ENCODE results near the gene OPRL1. TPM values are rescaled to one million over a fixed set of nuclear protein-coding genes. Genes with fewer than 3 reads are reported as not detected.
A peak's percentile ranks its signal among the peaks of the same experiment; 100 is the strongest.

The OPRL1 gene
- total and polyA plus RNA-seq, 2 of the 8 experiments (the other 6 are each of a cell fraction or from before 2014, with no cell fraction given), result 0.63 to 0.98 TPM

DNA sequence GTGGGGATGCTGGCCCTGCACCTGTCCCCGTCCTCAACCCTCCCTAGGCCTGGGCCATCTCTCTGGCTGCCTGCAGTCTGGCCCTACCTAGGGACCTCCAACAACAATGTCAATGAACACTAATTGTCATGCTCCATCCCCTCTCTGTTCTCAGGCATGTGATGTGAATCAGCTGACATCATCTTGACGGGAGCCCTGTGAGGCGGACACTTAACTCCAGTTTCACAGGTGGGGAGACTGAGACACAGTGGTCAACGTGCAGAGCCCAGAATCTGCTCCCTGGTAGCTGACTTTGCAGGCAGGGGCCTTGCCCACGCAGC is 17.6 kb upstream of the OPRL1 start:
- Histone ChIP-seq H3K4me1 (replicated peaks in 1 of 4; ENCODE audit: control insufficient read depth in 3 of 4, insufficient read depth in 4 of 4, low read length in 3 of 4) (peaks cover 3 to 17% (median 12%) of the 10 kb centered on the region in 4 experiments), H3K9ac (replicated peaks in 1 of 4; ENCODE audit: extremely low read depth in 1 of 4, low read depth in 3 of 4, low read length in 3 of 4) (0 out of 7 replicates have a peak overlapping the region, but pooled peaks of 2 of the 4 experiments have one; percentile 0 to 8), H2BK5ac (ENCODE audit: low read depth, low read length) (no peak overlapping the region), H3K23ac (ENCODE audit: insufficient read length) (no peak overlapping the region), H3K79me1 (ENCODE audit: low read depth, low read length) (no peaks in the 10 kb centered on the region), H3K4me2 (ENCODE audit: insufficient read depth in 1 of 2, low read depth in 2 of 2, low read length in 2 of 2) (peak overlapping the region; percentile 60 to 83), H3K56ac (replicated peaks; ENCODE audit: insufficient read length, low read depth, low read length) (no peak overlapping the region), H4K91ac (replicated peaks; ENCODE audit: insufficient read length, low read length) (peak overlapping the region; percentile 84), H3K9me3 (ENCODE audit: insufficient read depth in 2 of 2, low read depth in 1 of 2, low read length in 1 of 2) (no peaks in the 10 kb centered on the region), H4K5ac (ENCODE audit: insufficient read length, low read depth, low read length) (peak overlapping the region; percentile 91), H3K23me2 (ENCODE audit: low read depth, low read length) (peaks cover 2% of the 10 kb centered on the region; the same call in 1 of the 2 replicates), H2BK15ac (ENCODE audit: low read length) (no peak overlapping the region), H4K20me1 (replicated peaks in 1 of 2; ENCODE audit: control insufficient read depth in 1 of 2, insufficient read depth in 2 of 2, low read length in 2 of 2) (peaks cover 2 to 6% of the 10 kb centered on the region in 2 experiments), H3K4ac (replicated peaks; ENCODE audit: insufficient read length, low read depth, low read length) (no peak overlapping the region), H3K18ac (ENCODE audit: extremely low read depth, low read length) (no peak overlapping the region), H3K79me2 (ENCODE audit: control insufficient read depth in 1 of 2, insufficient read depth in 2 of 2, low read length in 2 of 2) (no peaks in the 10 kb centered on the region), H2BK12ac (ENCODE audit: low read depth, low read length) (no peak overlapping the region), H2AK5ac (ENCODE audit: low read depth, low read length) (no peak overlapping the region), H3K27ac (ENCODE audit: low read depth, low read length) (no peak overlapping the region), H3K4me3 (ENCODE audit: extremely low read depth in 1 of 4, insufficient read depth in 2 of 4, low read depth in 3 of 4, low read length in 4 of 4) (peak overlapping the region; percentile 66 to 81 (median 72); a peak in 7 of 8 replicates), H2AFZ (ENCODE audit: low read length) (no peak overlapping the region), H4K8ac (ENCODE audit: extremely low read depth, insufficient read depth, low read length) (peak overlapping the region; percentile 72), H3K36me3 (ENCODE audit: control insufficient read depth in 2 of 4, insufficient read depth in 4 of 4, low read length in 3 of 4) (no peaks in the 10 kb centered on the region), H3K14ac (ENCODE audit: insufficient read length) (no peak overlapping the region), H2BK20ac (ENCODE audit: low read length) (no peak overlapping the region), H2BK120ac (replicated peaks; ENCODE audit: low read depth, low read length) (no peak overlapping the region), H3K27me3 (replicated peaks in 1 of 4; ENCODE audit: control insufficient read depth in 3 of 4, extremely low read depth in 1 of 4, insufficient read depth in 3 of 4, low read length in 3 of 4) (no peaks in the 10 kb centered on the region; a peak in 2 of 7 replicates)
- no peak for DNase-seq (ENCODE audit: low read depth in 1 of 2, low spot score in 2 of 2)
- ChIA-PET CTCF (ENCODE audit: partially characterized antibody) (interaction anchor here (0.6 to 15.0 kb wide), 7 partner anchors 19 to 108 kb away, joined by 3 to 139 read pairs (median 4); partner anchors contain the start of genes LKAAEAR1, OPRL1, PRPF6 and RGS19), POLR2A (ENCODE audit: partially characterized antibody) (interaction anchor here (0.5 to 1.5 kb wide), 11 partner anchors 8 to 98 kb away, joined by 3 to 7 read pairs (median 4); partner anchors contain the start of genes C20orf204, LKAAEAR1, OPRL1 and RGS19)
- WGBS, 2 experiments (ENCODE audit: extremely low coverage in 1 of 2, insufficient coverage in 1 of 2, insufficient read length in 1 of 2, insufficient replicate concordance in 2 of 2, low coverage in 1 of 2, low lambda C conversion rate in 2 of 2, missing lambda C conversion rate in 1 of 2), result 65% methylated on average over 5 of the region's 5 CpGs; no CpG with 5 or more reads in 1 of the 2 experiments
- FAIRE-seq, result no peak
- TF ChIP-seq, protein P1, sequence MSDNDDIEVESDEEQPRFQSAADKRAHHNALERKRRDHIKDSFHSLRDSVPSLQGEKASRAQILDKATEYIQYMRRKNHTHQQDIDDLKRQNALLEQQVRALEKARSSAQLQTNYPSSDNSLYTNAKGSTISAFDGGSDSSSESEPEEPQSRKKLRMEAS (IDR thresholded peaks at IDR 0.05), result no peak
- TF ChIP-seq RXRA (IDR thresholded peaks at IDR 0.05; ENCODE audit: insufficient read depth, low read depth, low read length), result no peak
